H9 (cell line): ENCODE data around the gene CTNNB1. TPM values are rescaled to one million over a fixed set of nuclear protein-coding genes. Genes with fewer than 3 reads are reported as not detected.

Experiments
- DNase-seq: peaks from one replicate; pipeline ENCODE4 v3.0.0-alpha.2; 2017
- H2AFZ ChIP-seq: one replicate; pipeline ENCODE4 v1.6.1; 2013; ENCODE audit warnings: mild to moderate bottlenecking, low read length, control low read depth, moderate library complexity
- H2AK5ac ChIP-seq: 2 replicates; pipeline ENCODE4 v1.6.1; 2013; ENCODE audit warnings: low read length, control low read depth, mixed read lengths; ENCODE audit not compliant: insufficient read length
- H2BK120ac ChIP-seq: one replicate; pipeline ENCODE4 v1.6.1; 2013; ENCODE audit warnings: low read depth, mild to moderate bottlenecking, low read length, control low read depth, inconsistent platforms; ENCODE audit not compliant: poor library complexity, severe bottlenecking
- H2BK12ac ChIP-seq: 2 replicates; pipeline ENCODE4 v1.6.1; 2013; ENCODE audit warnings: low read length, control low read depth, mixed read lengths, low read depth; ENCODE audit not compliant: insufficient read length
- H2BK15ac ChIP-seq: 2 replicates; pipeline ENCODE4 v1.6.1; 2013; ENCODE audit warnings: low read depth, low read length, control low read depth
- H2BK20ac ChIP-seq: one replicate; pipeline ENCODE4 v1.6.1; 2013; ENCODE audit warnings: low read depth, mild to moderate bottlenecking, low read length, control low read depth, inconsistent platforms; ENCODE audit not compliant: poor library complexity, severe bottlenecking
- H2BK5ac ChIP-seq: 2 replicates; pipeline ENCODE4 v1.6.1; 2013; ENCODE audit warnings: low read length, control low read depth, mixed read lengths; ENCODE audit not compliant: insufficient read length
- H3K14ac ChIP-seq: 2 replicates; pipeline ENCODE4 v1.6.1; 2013; ENCODE audit warnings: low read length, control low read depth; ENCODE audit not compliant: insufficient read depth
- H3K18ac ChIP-seq: 2 replicates; pipeline ENCODE4 v1.6.1; 2013; ENCODE audit warnings: low read depth, mild to moderate bottlenecking, mixed read lengths, low read length, control low read depth; ENCODE audit not compliant: insufficient read length
- H3K23ac ChIP-seq: 2 replicates; pipeline ENCODE4 v1.6.1; 2013; ENCODE audit warnings: low read length, control low read depth, mixed read lengths, low read depth; ENCODE audit not compliant: insufficient read length
- H3K23me2 ChIP-seq: 2 replicates; pipeline ENCODE4 v1.6.1; 2013; ENCODE audit warnings: low read depth, mild to moderate bottlenecking, mixed read lengths, low read length, control low read depth; ENCODE audit not compliant: insufficient read length, poor library complexity, severe bottlenecking
- H3K27ac ChIP-seq: 2 replicates; pipeline ENCODE4 v1.5.1; 2013; ENCODE audit warnings: low read length, control low read depth, mixed read lengths, low read depth; ENCODE audit not compliant: insufficient read length
- H3K27me3 ChIP-seq: 2 replicates; pipeline ENCODE4 v1.6.1; 2013; ENCODE audit warnings: low read length, control low read depth, inconsistent platforms; ENCODE audit not compliant: insufficient read depth
- H3K4ac ChIP-seq: 2 replicates; pipeline ENCODE4 v1.6.1; 2013; ENCODE audit warnings: low read depth, mild to moderate bottlenecking, control low read depth, inconsistent platforms, low read length, moderate library complexity
- H3K4me1 ChIP-seq: 2 replicates; pipeline ENCODE4 v1.6.1; 2013; ENCODE audit warnings: low read length, control low read depth, inconsistent platforms; ENCODE audit not compliant: insufficient read depth
- H3K4me2 ChIP-seq: 2 replicates; pipeline ENCODE4 v1.6.1; 2013; ENCODE audit warnings: low read length, control low read depth, mixed read lengths; ENCODE audit not compliant: insufficient read length, insufficient read depth
- H3K56ac ChIP-seq: 2 replicates; pipeline ENCODE4 v1.6.1; 2013; ENCODE audit warnings: low read depth, mild to moderate bottlenecking, mixed read lengths, low read length, control low read depth; ENCODE audit not compliant: insufficient read length
- H3K79me1 ChIP-seq: 2 replicates; pipeline ENCODE4 v1.6.1; 2013; ENCODE audit warnings: low read depth, mild to moderate bottlenecking, moderate library complexity, low read length, control low read depth, inconsistent platforms; ENCODE audit not compliant: insufficient read depth, poor library complexity, severe bottlenecking
- H3K79me2 ChIP-seq: 2 replicates; pipeline ENCODE4 v1.6.1; 2013; ENCODE audit warnings: low read length, control low read depth, inconsistent platforms; ENCODE audit not compliant: insufficient read depth
- H3K9ac ChIP-seq: 2 replicates; pipeline ENCODE4 v1.6.1; 2013; ENCODE audit warnings: low read length, control low read depth, mixed read lengths; ENCODE audit not compliant: insufficient read length; ENCODE audit errors: extremely low read depth
- H3K9me3 ChIP-seq: one replicate; pipeline ENCODE4 v1.6.1; 2013; ENCODE audit warnings: low read depth, low read length, inconsistent platforms; ENCODE audit not compliant: control insufficient read depth
- H3T11ph ChIP-seq: one replicate; pipeline ENCODE4 v1.6.1; 2013; ENCODE audit warnings: mild to moderate bottlenecking, low read length, control low read depth, inconsistent platforms
- H4K20me1 ChIP-seq: one replicate; pipeline ENCODE4 v1.6.1; 2013; ENCODE audit not compliant: control insufficient read depth, insufficient read length, insufficient read depth
- H4K5ac ChIP-seq: 2 replicates; pipeline ENCODE4 v1.6.1; 2013; ENCODE audit warnings: low read depth, mild to moderate bottlenecking, mixed read lengths, low read length, control low read depth; ENCODE audit not compliant: insufficient read length
- H4K8ac ChIP-seq: replicated peaks from 2 replicates; pipeline ENCODE4 v1.6.1; 2013; ENCODE audit warnings: low read length, control low read depth, mixed read lengths, low read depth; ENCODE audit not compliant: insufficient read length
- H4K91ac ChIP-seq: 2 replicates; pipeline ENCODE4 v1.6.1; 2013; ENCODE audit warnings: low read depth, mild to moderate bottlenecking, moderate library complexity, mixed read lengths, low read length, control low read depth; ENCODE audit not compliant: insufficient read length
- H3K27ac Mint-ChIP-seq, 3 experiments: 2 replicates in 2 of 3; 3 replicates in 1 of 3; pipeline ENCODE4 v1.8.0; 2020 to 2021; ENCODE audit warnings: mixed read lengths in 3 of 3, mild to moderate bottlenecking in 1 of 3, moderate library complexity in 1 of 3
- H3K27me3 Mint-ChIP-seq: 2 replicates; pipeline ENCODE4 v1.8.0; 2021; ENCODE audit warnings: low read depth, mild to moderate bottlenecking, moderate library complexity, mixed read lengths
- H3K36me3 Mint-ChIP-seq, 3 experiments: 2 replicates in 2 of 3; 3 replicates in 1 of 3; pipeline ENCODE4 v1.8.0; 2020 to 2021; ENCODE audit warnings: low read depth in 3 of 3, mixed read lengths in 3 of 3; ENCODE audit not compliant: insufficient read depth in 1 of 3
- H3K4me1 Mint-ChIP-seq, 2 experiments: 2 replicates each; pipeline ENCODE4 v1.8.0; 2020; ENCODE audit warnings: mixed read lengths in 2 of 2
- H3K4me3 Mint-ChIP-seq, 2 experiments: 2 replicates in 1 of 2; 3 replicates in 1 of 2; pipeline ENCODE4 v1.8.0; 2020 to 2021; ENCODE audit warnings: mild to moderate bottlenecking in 2 of 2, mixed read lengths in 2 of 2, moderate library complexity in 1 of 2
- H3K9me3 Mint-ChIP-seq, 2 experiments: 2 replicates in 1 of 2; 3 replicates in 1 of 2; pipeline ENCODE4 v1.8.0; 2020; ENCODE audit warnings: mild to moderate bottlenecking in 2 of 2, mixed read lengths in 2 of 2, moderate library complexity in 1 of 2
- CTCF ChIP-seq: fragments of 200-600 bp; sonication (generic); conservative IDR thresholded peaks from 3 replicates; pipeline ENCODE4 v1.8.0; 2021; ENCODE audit warnings: antibody characterized with exemption, mild to moderate bottlenecking
- WGBS: extraction: QIAGEN DNeasy Blood & Tissue Kit; methylation state at CpG from one replicate; pipeline ENCODE4 v1.1.7; 2013; ENCODE audit warnings: missing lambda C conversion rate, low lambda C conversion rate, mixed read lengths; ENCODE audit not compliant: insufficient read length; ENCODE audit errors: extremely low coverage; 5-methylcytosine and 5-hydroxymethylcytosine counted together
- total RNA-seq: library from RNA; stranded (reverse); gene quantifications from 2 replicates; pipeline ENCODE4 v1.2.1, GENCODE V29; 2021

Gene CTNNB1
- total RNA-seq, 1 experiment from 2014 or later, result 500 TPM

GRCh38 chr3:41251593-41251992, 52.3 kb downstream of the CTNNB1 start:
- no peak overlapping the region for H2BK5ac ChIP-seq
- no peak overlapping the region for H2BK20ac ChIP-seq
- Mint-ChIP-seq H3K4me1 (peaks cover 9 to 11% of the 10 kb centered on the region in 2 experiments), H3K9me3 (peaks cover 0 to 2% of the 10 kb centered on the region in 2 experiments; a peak in 2 of 5 replicates), H3K27ac (no peak overlapping the region), H3K36me3 (no peaks in the 10 kb centered on the region; a peak in 2 of 7 replicates), H3K4me3 (no peak overlapping the region), H3K27me3 (no peaks in the 10 kb centered on the region; the same call in 1 of the 2 replicates)
- no peak overlapping the region for H2AK5ac ChIP-seq
- H3K79me2 ChIP-seq, result no peaks in the 10 kb centered on the region
- H4K5ac ChIP-seq, result no peak overlapping the region
- no peak overlapping the region for H3K14ac ChIP-seq
- no peak overlapping the region for H3K4me2 ChIP-seq
- H3K23me2 ChIP-seq, result no peaks in the 10 kb centered on the region
- H3K4ac ChIP-seq, result no peak overlapping the region
- no peak for TF ChIP-seq CTCF
- no peak overlapping the region for H3K18ac ChIP-seq
- H3K27me3 ChIP-seq, result no peaks in the 10 kb centered on the region
- H4K91ac ChIP-seq, result no peak overlapping the region
- H3K56ac ChIP-seq, result no peak overlapping the region
- H3K4me1 ChIP-seq, result no peaks in the 10 kb centered on the region
- H3T11ph ChIP-seq, result no peak overlapping the region
- no peak overlapping the region for H2AFZ ChIP-seq
- H3K9ac ChIP-seq, result no peak overlapping the region
- no CpG with 5 or more reads among the region's 1 CpG for WGBS
- H3K9me3 ChIP-seq, result no peaks in the 10 kb centered on the region
- no peak overlapping the region for H3K23ac ChIP-seq
- no peak overlapping the region for H4K8ac ChIP-seq
- no peaks in the 10 kb centered on the region for H4K20me1 ChIP-seq
- no peak overlapping the region for H2BK120ac ChIP-seq
- H2BK12ac ChIP-seq, result no peak overlapping the region
- no peak overlapping the region for H3K27ac ChIP-seq
- H2BK15ac ChIP-seq, result no peak overlapping the region
- no peaks in the 10 kb centered on the region for H3K79me1 ChIP-seq
- no peak for DNase-seq
